Right lobe of liver (tissue), 6 donors: Measurements from ENCODE around the gene CEBPZ. TPM values are rescaled to one million over a fixed set of nuclear protein-coding genes. Genes with fewer than 3 reads are reported as not detected.

Experiments used
- ATAC-seq, 4 donors: fragments of 200-7000 bp; cut with Tn5 transposase; one replicate each; pipeline ENCODE4 v1.9.1; 2020; ENCODE audit warnings: mild to moderate bottlenecking in 4 of 4, moderate library complexity in 4 of 4
- DNase-seq, 3 donors: peaks; one replicate each; pipeline ENCODE4 v3.0.0-alpha.2; 2020
- H3K27ac ChIP-seq, 3 donors: fragments of 200-600 bp; one replicate each; pipeline ENCODE4 v1.8.0; 2022
- H3K27me3 ChIP-seq, 2 donors: fragments of 200-600 bp; one replicate each; pipeline ENCODE4 v1.8.0; 2022
- H3K36me3 ChIP-seq, 4 donors: fragments of 200-600 bp; sonication (generic) in 1 of 4; one replicate each; pipeline versions ENCODE4 v1.5.1 to v1.8.0; 2017 to 2022; ENCODE audit warnings: control low read depth in 1 of 4
- H3K4me1 ChIP-seq, 4 donors: fragments of 200-600 bp; sonication (generic) in 1 of 4; one replicate each; pipeline versions ENCODE4 v1.5.1 to v1.8.0; 2017 to 2022; ENCODE audit warnings: control low read depth in 1 of 4
- H3K4me3 ChIP-seq, 3 donors: fragments of 200-600 bp; one replicate each; pipeline ENCODE4 v1.8.0; 2022
- H3K9me3 ChIP-seq, 4 donors: fragments of 200-600 bp; sonication (generic) in 1 of 4; one replicate each; pipeline versions ENCODE4 v1.5.1 to v1.8.0; 2017 to 2022; ENCODE audit warnings: control low read depth in 1 of 4
- CTCF ChIP-seq, 4 donors: fragments of 200-600 bp in 3 of 4; fragments of 450-650 bp in 1 of 4; IDR thresholded peaks; one replicate each; pipeline versions ENCODE4 v1.5.1 to v1.8.0; 2016 to 2022; ENCODE audit warnings: antibody characterized with exemption in 4 of 4, mild to moderate bottlenecking in 2 of 4
- POLR2A ChIP-seq: fragments of 450-650 bp; IDR thresholded peaks from one replicate; pipeline ENCODE4 v1.6.1; 2017; ENCODE audit warnings: antibody characterized with exemption, mild to moderate bottlenecking
- WGBS: methylation state at CpG from one replicate; pipeline ENCODE4 v1.1.6; 2018; ENCODE audit warnings: low coverage, low lambda C conversion rate; ENCODE audit not compliant: insufficient coverage; ENCODE audit errors: missing lambda C conversion rate; 5-methylcytosine and 5-hydroxymethylcytosine counted together
- intact Hi-C, 2 donors: fragments of 100-400 bp; cut with DNase I; formaldehyde crosslinking; loops; one replicate each; pipeline versions ENCODE4 v1.11.2 to v1.14.1; 2022
- total RNA-seq, 6 experiments: library from RNA; depleted of rRNA in 2 of 6; stranded (reverse); fragments of >200 nt in 2 of 6; fragmentation: NEBNext Ultra II Directional in 3 of 6; extraction: Animal tissue kit (Norgen Biotek cat#: 25700) in 3 of 6; gene quantifications; one replicate each; pipeline versions ENCODE4 v1.1.0 to v1.2.4, GENCODE V29; 2016 to 2023
- donor health status: DM: no; HTN: yes; CAD: no.
- donor health status: DM: no; HTN: no; CAD: no.
- donor health status: DM: no; HTN: no; CAD: no.
- donor health status: DM: no; HTN: yes; CAD: no.
- donor health status: DM: no; HTN: yes; CAD: no.

Gene CEBPZ
- total RNA-seq, 6 experiments from 2014 or later, result 13.3 to 29.3 (median 20.0) TPM

GRCh38 chr2:37271376-37272067 is 40.1 kb upstream of the CEBPZ start:
- no peak for ATAC-seq
- H3K4me1 ChIP-seq, result no peaks in the 10 kb centered on the region
- intact Hi-C loops, result no loop called here
- H3K27me3 ChIP-seq, result no peaks in the 10 kb centered on the region
- peaks cover 0 to 54% (median 8%) of the 10 kb centered on the region in 4 donors for H3K36me3 ChIP-seq
- WGBS, result 97% methylated on average over 5 of the region's 7 CpGs
- DNase-seq, result no peak
- no peaks in the 10 kb centered on the region for H3K9me3 ChIP-seq
- no peak overlapping the region for H3K27ac ChIP-seq
- TF ChIP-seq POLR2A, result no peak
- no peak for TF ChIP-seq CTCF (IDR thresholded peaks at IDR 0.05)
- H3K4me3 ChIP-seq, result no peak overlapping the region

DNA sequence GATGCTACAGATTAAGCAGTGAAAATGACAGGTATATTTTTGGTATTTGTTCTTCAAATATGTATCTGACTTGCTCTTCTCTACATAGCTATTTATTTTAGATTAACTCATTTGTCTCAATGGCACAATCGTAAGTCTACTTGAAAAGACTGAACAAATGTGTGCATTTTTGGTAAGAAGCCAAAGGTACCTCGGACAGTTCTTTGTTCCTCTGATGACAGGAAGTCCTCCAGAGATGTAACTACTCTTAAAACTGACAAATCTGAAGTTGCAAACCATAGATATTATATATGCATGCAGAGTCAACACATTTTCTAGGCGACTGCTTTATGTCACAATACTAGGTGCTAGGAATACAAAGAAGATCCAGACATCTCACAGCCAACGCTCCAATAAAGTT is 36.7 kb upstream of the CEBPZ start:
- WGBS, result 82% methylated on average over 4 of the region's 4 CpGs
- TF ChIP-seq CTCF (IDR thresholded peaks at IDR 0.05) (no peak), POLR2A (no peak)
- H3K9me3 ChIP-seq, result no peaks in the 10 kb centered on the region
- H3K27me3 ChIP-seq, result no peaks in the 10 kb centered on the region
- DNase-seq (no peak), ATAC-seq (no peak)
- intact Hi-C loops, result no loop called here
- no peak overlapping the region for H3K4me3 ChIP-seq
- H3K27ac ChIP-seq, result no peak overlapping the region
- no peaks in the 10 kb centered on the region for H3K4me1 ChIP-seq
- peaks cover 0 to 39% (median under 1%) of the 10 kb centered on the region in 4 donors for H3K36me3 ChIP-seq

- DNase-seq, result no peak
- H3K27ac ChIP-seq, result no peak overlapping the region
- no peak for ATAC-seq
- no peak overlapping the region for H3K4me3 ChIP-seq
- peaks cover 0 to 37% (median under 1%) of the 10 kb centered on the region in 4 donors for H3K36me3 ChIP-seq
- intact Hi-C loops, result no loop called here
- no peaks in the 10 kb centered on the region for H3K4me1 ChIP-seq
- H3K27me3 ChIP-seq, result no peaks in the 10 kb centered on the region
- H3K9me3 ChIP-seq, result no peaks in the 10 kb centered on the region
- no peak for TF ChIP-seq POLR2A
- TF ChIP-seq CTCF (IDR thresholded peaks at IDR 0.05), result no peak
Measured at GRCh38 chr2:37267685-37268084, 36.3 kb upstream of the CEBPZ start.

GRCh38 chr2:37263839-37264238 is 32.4 kb upstream of the CEBPZ start:
- Histone ChIP-seq H3K27ac (no peak overlapping the region), H3K9me3 (no peaks in the 10 kb centered on the region), H3K27me3 (no peaks in the 10 kb centered on the region), H3K36me3 (peaks cover 0 to 29% (median under 1%) of the 10 kb centered on the region in 4 donors), H3K4me1 (no peaks in the 10 kb centered on the region), H3K4me3 (no peak overlapping the region)
- WGBS, result 72% methylated on average over 2 of the region's 2 CpGs
- no peak for ATAC-seq
- DNase-seq, result no peak
- intact Hi-C loops, result no loop called here
- no peak for TF ChIP-seq CTCF (IDR thresholded peaks at IDR 0.05)
- no peak for TF ChIP-seq POLR2A
